ENCODE data around the gene PUDP.
"Not testable (repeated sequence)": the region's sequence is repeated elsewhere in the genome, so short reads cannot be mapped to it uniquely, and the experiment has no call there.

Gene PUDP

GRCh38 chrX:7019555-7019954 is 128.4 kb downstream of the PUDP start:
- no peaks in the 10 kb centered on the region for H3K27me3 ChIP-seq (replicated peaks; ENCODE audit: control insufficient read depth, insufficient read depth, low read length)
- DNase-seq (ENCODE audit: low read depth), result no peak
- H3K9me3 ChIP-seq (ENCODE audit: control insufficient read depth, low read length), result no peaks in the 10 kb centered on the region
- H3K9ac ChIP-seq (ENCODE audit: low read length), result no peak overlapping the region
- no peaks in the 10 kb centered on the region for H3K36me3 ChIP-seq (ENCODE audit: control insufficient read depth, insufficient read depth, low read length, severe bottlenecking)
- H3K4me1 ChIP-seq (ENCODE audit: control insufficient read depth, insufficient read depth, low read length), result no peaks in the 10 kb centered on the region
- H3K4me3 ChIP-seq (ENCODE audit: low read length), result no peak overlapping the region

GRCh38 chrX:7012262-7012834 is 135.6 kb downstream of the PUDP start:
- peak; percentile 4 for DNase-seq (ENCODE audit: low read depth)
- H3K27me3 ChIP-seq (replicated peaks; ENCODE audit: control insufficient read depth, insufficient read depth, low read length); H3K4me3 ChIP-seq (ENCODE audit: low read length); H3K36me3 ChIP-seq (ENCODE audit: control insufficient read depth, insufficient read depth, low read length, severe bottlenecking); H3K4me1 ChIP-seq (ENCODE audit: control insufficient read depth, insufficient read depth, low read length); H3K9ac ChIP-seq (ENCODE audit: low read length); H3K9me3 ChIP-seq (ENCODE audit: control insufficient read depth, low read length): not testable (repeated sequence)

- H3K4me3 ChIP-seq (ENCODE audit: low read length); H3K9ac ChIP-seq (ENCODE audit: low read length); DNase-seq (ENCODE audit: low read depth); H3K27me3 ChIP-seq (replicated peaks; ENCODE audit: control insufficient read depth, insufficient read depth, low read length); H3K9me3 ChIP-seq (ENCODE audit: control insufficient read depth, low read length); H3K36me3 ChIP-seq (ENCODE audit: control insufficient read depth, insufficient read depth, low read length, severe bottlenecking); H3K4me1 ChIP-seq (ENCODE audit: control insufficient read depth, insufficient read depth, low read length): not testable (repeated sequence)
Measured at GRCh38 chrX:7010897-7011296, 137.1 kb downstream of the PUDP start.

GRCh38 chrX:7007328-7007727 is 140.6 kb downstream of the PUDP start:
- H3K9ac ChIP-seq (ENCODE audit: low read length); DNase-seq (ENCODE audit: low read depth); H3K4me3 ChIP-seq (ENCODE audit: low read length); H3K27me3 ChIP-seq (replicated peaks; ENCODE audit: control insufficient read depth, insufficient read depth, low read length); H3K4me1 ChIP-seq (ENCODE audit: control insufficient read depth, insufficient read depth, low read length); H3K9me3 ChIP-seq (ENCODE audit: control insufficient read depth, low read length); H3K36me3 ChIP-seq (ENCODE audit: control insufficient read depth, insufficient read depth, low read length, severe bottlenecking): not testable (repeated sequence)

Measured in adipocyte (in vitro differentiated cells).